Measurements from ENCODE around the gene HAPSTR1.

HAPSTR1 gene

DNA sequence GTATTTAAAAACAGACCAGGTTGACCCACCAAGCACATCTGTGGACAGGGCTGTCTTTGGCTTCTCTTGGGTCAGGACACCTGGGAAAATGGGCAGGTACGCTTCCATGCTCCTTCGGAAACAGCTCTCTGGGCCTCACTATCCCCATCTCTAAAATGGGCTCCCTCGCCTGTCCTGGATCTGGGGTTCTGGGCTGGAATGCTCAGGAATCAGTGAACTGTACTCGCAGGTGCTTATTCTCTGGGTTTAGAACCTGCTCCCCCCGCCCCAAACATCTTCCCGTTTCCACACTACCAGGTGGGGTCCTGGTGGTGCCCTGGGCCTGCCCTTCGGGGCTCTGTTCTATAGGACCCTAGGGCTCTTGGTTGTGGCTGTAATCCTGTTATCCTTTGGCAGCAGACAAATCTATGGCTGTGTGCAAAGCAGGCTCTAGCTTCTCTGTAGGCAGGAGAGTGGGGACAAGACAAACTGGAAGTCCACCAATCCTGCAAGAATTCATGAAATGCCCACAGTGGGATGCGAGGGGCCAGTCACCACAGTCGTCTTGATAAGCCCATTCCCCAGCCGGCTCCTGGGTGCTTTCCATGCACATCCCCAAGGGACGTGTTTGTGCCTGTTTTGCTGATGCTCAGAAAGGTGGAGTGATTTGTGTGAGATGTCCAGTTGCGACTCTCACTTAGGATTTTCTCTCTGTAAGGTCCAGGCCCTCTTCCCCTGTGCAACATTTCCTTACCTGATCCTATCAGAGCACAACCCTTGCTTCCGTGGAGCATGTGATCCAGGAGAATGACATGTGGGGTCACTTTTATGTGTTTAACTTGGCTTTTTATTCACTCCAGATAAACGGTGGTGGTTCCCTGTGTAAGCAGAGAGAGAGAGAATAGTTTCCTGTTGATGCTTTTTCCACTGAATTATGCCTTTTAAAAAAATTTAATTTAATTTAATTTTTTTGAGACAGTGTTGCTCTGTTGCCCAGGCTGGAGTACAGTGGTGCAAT, 37.2 kb downstream of the HAPSTR1 start:
- H3K4me3 ChIP-seq (ENCODE audit: low read length): no peak overlapping the region
- no peak for DNase-seq (ENCODE audit: low read depth)
- TF ChIP-seq, protein P1, sequence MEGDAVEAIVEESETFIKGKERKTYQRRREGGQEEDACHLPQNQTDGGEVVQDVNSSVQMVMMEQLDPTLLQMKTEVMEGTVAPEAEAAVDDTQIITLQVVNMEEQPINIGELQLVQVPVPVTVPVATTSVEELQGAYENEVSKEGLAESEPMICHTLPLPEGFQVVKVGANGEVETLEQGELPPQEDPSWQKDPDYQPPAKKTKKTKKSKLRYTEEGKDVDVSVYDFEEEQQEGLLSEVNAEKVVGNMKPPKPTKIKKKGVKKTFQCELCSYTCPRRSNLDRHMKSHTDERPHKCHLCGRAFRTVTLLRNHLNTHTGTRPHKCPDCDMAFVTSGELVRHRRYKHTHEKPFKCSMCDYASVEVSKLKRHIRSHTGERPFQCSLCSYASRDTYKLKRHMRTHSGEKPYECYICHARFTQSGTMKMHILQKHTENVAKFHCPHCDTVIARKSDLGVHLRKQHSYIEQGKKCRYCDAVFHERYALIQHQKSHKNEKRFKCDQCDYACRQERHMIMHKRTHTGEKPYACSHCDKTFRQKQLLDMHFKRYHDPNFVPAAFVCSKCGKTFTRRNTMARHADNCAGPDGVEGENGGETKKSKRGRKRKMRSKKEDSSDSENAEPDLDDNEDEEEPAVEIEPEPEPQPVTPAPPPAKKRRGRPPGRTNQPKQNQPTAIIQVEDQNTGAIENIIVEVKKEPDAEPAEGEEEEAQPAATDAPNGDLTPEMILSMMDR (conservative IDR thresholded peaks at IDR 0.05; ENCODE audit: low read length): no peak

DNA sequence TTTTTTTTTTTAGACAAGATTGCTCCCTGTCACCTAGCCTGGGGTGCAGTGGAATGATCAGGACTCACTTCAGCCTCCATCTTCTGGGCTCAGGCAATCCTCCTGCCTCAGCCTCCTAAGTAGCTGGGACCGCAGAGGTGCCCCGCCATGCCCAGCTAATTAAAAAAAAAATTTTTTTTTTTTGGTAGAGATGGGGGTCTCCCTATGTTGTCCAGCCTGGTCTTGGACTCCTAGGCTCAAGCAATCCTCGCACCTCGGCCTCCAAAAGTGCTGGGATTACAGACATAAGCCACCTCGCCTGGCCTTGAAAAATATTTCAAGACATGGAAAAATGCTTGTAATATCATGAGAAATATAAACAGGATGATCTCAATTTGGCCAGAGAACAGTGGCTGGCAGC, 42.9 kb downstream of the HAPSTR1 start:
- DNase-seq (ENCODE audit: low read depth): no peak
- no peak overlapping the region for H3K4me3 ChIP-seq (ENCODE audit: low read length)
- TF ChIP-seq, protein P1 (conservative IDR thresholded peaks at IDR 0.05; ENCODE audit: low read length): no peak

- TF ChIP-seq, protein P1 (conservative IDR thresholded peaks at IDR 0.05; ENCODE audit: low read length): peak; percentile 64
- no peak overlapping the region for H3K4me3 ChIP-seq (ENCODE audit: low read length)
- peak; percentile 48 for DNase-seq (ENCODE audit: low read depth)
Measured at GRCh38 chr16:9134739-9135138, 43.3 kb downstream of the HAPSTR1 start.

- DNase-seq (ENCODE audit: low read depth): no peak
- H3K4me3 ChIP-seq (ENCODE audit: low read length): no peak overlapping the region
- TF ChIP-seq, protein P1 (conservative IDR thresholded peaks at IDR 0.05; ENCODE audit: low read length): no peak
Measured at GRCh38 chr16:9135797-9136196, 44.4 kb downstream of the HAPSTR1 start.

GRCh38 chr16:9136596-9136995, 45.2 kb downstream of the HAPSTR1 start:
- no peak overlapping the region for H3K4me3 ChIP-seq (ENCODE audit: low read length)
- TF ChIP-seq, protein P1 (conservative IDR thresholded peaks at IDR 0.05; ENCODE audit: low read length): no peak
- DNase-seq (ENCODE audit: low read depth): no peak

DNA sequence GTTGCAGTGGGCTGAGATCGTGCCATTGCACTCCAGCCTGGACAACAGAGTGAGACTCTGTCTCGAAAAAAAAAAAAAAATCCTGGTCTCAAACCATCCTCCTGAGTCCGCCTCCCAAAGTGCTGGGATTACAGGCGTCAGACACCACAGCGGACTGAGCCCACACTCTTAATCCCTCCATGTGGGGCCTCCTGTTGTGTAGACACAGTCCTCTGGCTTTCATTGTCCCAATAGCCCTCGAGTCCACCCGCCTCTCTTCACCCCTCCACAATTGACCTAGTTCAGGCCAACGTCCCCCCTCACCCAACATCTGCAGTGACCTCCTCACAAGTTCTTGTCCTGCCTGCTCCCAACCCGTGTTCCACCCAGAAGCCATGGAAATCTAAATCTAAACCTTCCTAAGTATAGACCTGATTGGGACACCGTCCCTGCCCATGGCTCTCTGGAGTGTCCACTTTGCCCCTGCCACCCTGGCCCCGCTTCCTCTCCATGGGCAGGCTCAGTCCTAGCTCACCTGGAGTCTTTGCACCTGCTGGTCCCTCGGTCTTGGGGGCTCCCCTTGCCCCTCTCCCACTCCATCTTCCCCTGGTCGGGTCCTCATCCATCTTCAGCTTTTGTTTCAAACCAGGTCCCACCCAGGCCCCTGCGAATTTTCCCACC, 46.7 kb downstream of the HAPSTR1 start:
- no peak overlapping the region for H3K4me3 ChIP-seq (ENCODE audit: low read length)
- DNase-seq (ENCODE audit: low read depth): no peak
- TF ChIP-seq, protein P1 (conservative IDR thresholded peaks at IDR 0.05; ENCODE audit: low read length): no peak
